Measurements from ENCODE around the gene CST4.
"Not testable (repeated sequence)": the region's sequence is repeated elsewhere in the genome, so short reads cannot be mapped to it uniquely, and the experiment has no call there.

The CST4 gene

GRCh38 chr20:23686046-23686750 is 2.6 kb downstream of the CST4 start:
- DNase-seq = no peak

- not testable (repeated sequence) for DNase-seq
Observed at GRCh38 chr20:23685529-23685896, 3.3 kb downstream of the CST4 start.

GRCh38 chr20:23684261-23684660 is 4.6 kb downstream of the CST4 start:
- no peak for DNase-seq

GRCh38 chr20:23683807-23684206 is 5.0 kb downstream of the CST4 start:
- DNase-seq = no peak

- no peak for DNase-seq
Observed at GRCh38 chr20:23683281-23683680, 5.6 kb downstream of the CST4 start.

GRCh38 chr20:23680146-23680545 is 8.7 kb downstream of the CST4 start:
- peak; percentile 33 to 54 for DNase-seq

- DNase-seq = no peak
Observed at GRCh38 chr20:23679133-23680092, 9.4 kb downstream of the CST4 start.

GRCh38 chr20:23673209-23673608 is 15.6 kb downstream of the CST4 start:
- DNase-seq = no peak

- no peak for DNase-seq
Observed at GRCh38 chr20:23672158-23672557, 16.7 kb downstream of the CST4 start.

- DNase-seq = no peak
Observed at GRCh38 chr20:23671479-23671878, 17.4 kb downstream of the CST4 start.

- no peak for DNase-seq
Observed at GRCh38 chr20:23670361-23670760, 18.5 kb downstream of the CST4 start.

GRCh38 chr20:23669866-23670265 is 19.0 kb downstream of the CST4 start:
- DNase-seq = no peak

- DNase-seq = no peak
Observed at GRCh38 chr20:23669327-23669726, 19.5 kb downstream of the CST4 start.

GRCh38 chr20:23668477-23668951 is 20.3 kb downstream of the CST4 start:
- DNase-seq = peak; percentile 48 to 54

- no peak for DNase-seq
Observed at GRCh38 chr20:23667666-23668065, 21.2 kb downstream of the CST4 start.

GRCh38 chr20:23666698-23667097 is 22.1 kb downstream of the CST4 start:
- DNase-seq = no peak

- no peak for DNase-seq
Observed at GRCh38 chr20:23666189-23666588, 22.6 kb downstream of the CST4 start.

- no peak for DNase-seq
Observed at GRCh38 chr20:23664954-23665353, 23.9 kb downstream of the CST4 start.

- not testable (repeated sequence) for DNase-seq
Observed at GRCh38 chr20:23664046-23664445, 24.8 kb downstream of the CST4 start.

- DNase-seq = no peak
Observed at GRCh38 chr20:23663180-23663579, 25.7 kb downstream of the CST4 start.

- DNase-seq = no peak
Observed at GRCh38 chr20:23662276-23662870, 26.5 kb downstream of the CST4 start.

GRCh38 chr20:23661002-23661429 is 27.8 kb downstream of the CST4 start:
- no peak for DNase-seq

All from AML-193 (cell line).